Ishikawa (cell line): Measurements from ENCODE around the gene GMDS.

Experiments
- CEBPB ChIP-seq: IDR thresholded peaks from 2 replicates; pipeline ENCODE4 v1.6.1; 2012
- CREB1 ChIP-seq: IDR thresholded peaks from 2 replicates; pipeline ENCODE4 v1.6.1; 2012; ENCODE audit warnings: low read depth
- EGR1 ChIP-seq: IDR thresholded peaks from 2 replicates; pipeline ENCODE4 v1.6.1; 2012
- EP300 ChIP-seq: IDR thresholded peaks from 2 replicates; pipeline ENCODE4 v1.6.1; 2012; ENCODE audit warnings: borderline replicate concordance
- FOXM1 ChIP-seq: IDR thresholded peaks from 2 replicates; pipeline ENCODE4 v1.6.1; 2012; ENCODE audit warnings: low read depth, borderline replicate concordance
- NFIC ChIP-seq: IDR thresholded peaks from 2 replicates; pipeline ENCODE4 v1.6.1; 2012
- RAD21 ChIP-seq: IDR thresholded peaks from 2 replicates; pipeline ENCODE4 v1.6.1; 2012; ENCODE audit warnings: low read depth
- REST ChIP-seq: IDR thresholded peaks from 2 replicates; pipeline ENCODE4 v1.6.1; 2012; ENCODE audit warnings: low read depth, mild to moderate bottlenecking
- TAF1 ChIP-seq: IDR thresholded peaks from 2 replicates; pipeline ENCODE4 v1.6.1; 2012; ENCODE audit warnings: low read depth, mild to moderate bottlenecking
- TCF12 ChIP-seq: IDR thresholded peaks from 2 replicates; pipeline ENCODE4 v1.6.1; 2012; ENCODE audit warnings: low read depth
- TEAD4 ChIP-seq: IDR thresholded peaks from 2 replicates; pipeline ENCODE4 v1.6.1; 2012
- USF1 ChIP-seq: IDR thresholded peaks from 2 replicates; pipeline ENCODE4 v1.6.1; 2012
- YY1 ChIP-seq: IDR thresholded peaks from 2 replicates; pipeline ENCODE4 v1.6.1; 2012; ENCODE audit warnings: low read depth
- ZBTB7A ChIP-seq: IDR thresholded peaks from 2 replicates; pipeline ENCODE4 v1.6.1; 2012; ENCODE audit warnings: low read depth
- TF ChIP-seq, protein P1 (sequence below): IDR thresholded peaks from 2 replicates; pipeline ENCODE4 v1.6.1; 2012

GMDS gene

DNA sequence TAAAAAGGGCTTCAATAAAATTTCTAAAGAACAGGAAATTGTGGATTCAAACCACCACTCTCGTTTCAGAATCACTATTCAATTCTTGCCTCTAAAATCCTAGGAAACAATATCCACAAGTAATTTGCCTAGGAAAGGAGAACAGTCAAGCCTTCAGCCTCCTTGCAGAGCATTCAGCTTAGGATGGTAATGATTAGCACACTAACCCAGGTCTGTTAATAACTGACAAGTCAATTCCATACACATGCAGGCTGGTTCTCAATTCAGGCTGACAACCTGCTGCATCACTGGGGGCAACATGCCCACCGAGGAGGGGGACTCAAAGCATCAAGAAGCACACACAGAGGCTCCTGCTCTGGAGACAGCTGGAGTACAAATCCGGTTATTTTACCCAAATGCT lies 57.6 kb downstream of the GMDS start:
- TF ChIP-seq CEBPB: no peak
- TF ChIP-seq CREB1: no peak
- no peak for TF ChIP-seq USF1
- no peak for TF ChIP-seq EGR1
- no peak for TF ChIP-seq TEAD4
- no peak for TF ChIP-seq REST
- no peak for TF ChIP-seq TCF12
- no peak for TF ChIP-seq TAF1
- no peak for TF ChIP-seq NFIC
- TF ChIP-seq EP300: no peak

DNA sequence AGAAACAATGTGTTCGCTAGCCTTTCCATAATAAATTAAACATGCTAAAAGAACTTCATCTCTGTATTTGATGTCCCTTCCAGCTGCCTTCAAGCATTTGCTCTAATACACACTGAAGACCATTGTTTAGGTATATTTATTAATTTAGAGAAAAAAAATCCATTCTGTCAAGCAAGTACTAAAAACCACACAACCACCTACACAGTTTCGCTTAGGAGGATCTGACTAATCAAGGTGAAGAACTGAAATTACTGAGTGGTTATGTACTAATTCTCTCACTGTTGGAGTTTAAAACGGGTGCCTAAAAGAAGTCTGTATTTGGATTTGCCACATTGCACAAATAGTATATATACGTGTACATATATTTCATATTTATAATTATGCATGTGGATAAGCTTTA lies 58.9 kb downstream of the GMDS start:
- TF ChIP-seq USF1: no peak
- TF ChIP-seq RAD21: no peak
- TF ChIP-seq, protein P1, sequence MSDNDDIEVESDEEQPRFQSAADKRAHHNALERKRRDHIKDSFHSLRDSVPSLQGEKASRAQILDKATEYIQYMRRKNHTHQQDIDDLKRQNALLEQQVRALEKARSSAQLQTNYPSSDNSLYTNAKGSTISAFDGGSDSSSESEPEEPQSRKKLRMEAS: no peak
- no peak for TF ChIP-seq YY1
- TF ChIP-seq CEBPB: no peak
- TF ChIP-seq TCF12: no peak
- no peak for TF ChIP-seq FOXM1
- TF ChIP-seq EGR1: no peak
- TF ChIP-seq TAF1: no peak
- TF ChIP-seq CREB1: no peak
- TF ChIP-seq NFIC: no peak
- no peak for TF ChIP-seq REST
- TF ChIP-seq ZBTB7A: no peak
- no peak for TF ChIP-seq TEAD4
- no peak for TF ChIP-seq EP300

DNA sequence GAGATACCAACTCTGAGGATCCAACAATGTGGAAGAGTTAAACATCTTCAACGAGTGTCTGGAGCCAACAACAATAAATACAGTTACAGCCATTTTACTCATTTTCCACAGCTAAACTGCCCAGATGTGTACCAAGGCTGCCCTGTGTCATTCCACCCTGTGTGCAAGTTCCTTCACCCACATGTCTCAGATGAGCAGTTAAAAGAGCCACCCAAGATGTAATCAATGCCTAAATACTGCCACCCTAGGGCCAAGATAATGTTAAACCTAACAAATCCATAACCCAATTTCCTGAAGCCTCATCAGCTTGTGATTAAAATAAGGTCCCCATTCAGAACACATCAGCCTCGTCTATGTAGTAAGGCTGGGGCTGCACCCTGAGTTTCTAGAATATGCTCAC lies 59.9 kb downstream of the GMDS start:
- TF ChIP-seq TCF12 (no peak), CREB1 (no peak), RAD21 (no peak), EGR1 (no peak), NFIC (no peak), ZBTB7A (no peak), EP300 (no peak), FOXM1 (no peak), YY1 (no peak)

GRCh38 chr6:2184700-2185455 lies 60.5 kb downstream of the GMDS start:
- TF ChIP-seq EGR1 (no peak), REST (no peak), TCF12 (no peak), NFIC (no peak), FOXM1 (no peak), YY1 (no peak), RAD21 (no peak), TEAD4 (no peak), ZBTB7A (no peak), USF1 (no peak), CREB1 (no peak), EP300 (no peak), TAF1 (no peak), CEBPB (no peak)
- TF ChIP-seq, protein P1: no peak
